B cell (primary cell): ENCODE measurements around the gene KCNJ6. TPM values are rescaled to one million over a fixed set of nuclear protein-coding genes. Genes with fewer than 3 reads are reported as not detected.

ENCODE experiments used
- ATAC-seq: fragments of 200-7000 bp; cut with Tn5 transposase; one replicate; pipeline ENCODE4 v1.10.0; 2021; ENCODE audit warnings: low read depth, mild to moderate bottlenecking, moderate number of reproducible peaks, moderate library complexity
- CTCF ChIA-PET: fragments of 350-600 bp; sonication (Branson Sonifier 250); formaldehyde crosslinking; loops from one replicate; lab custom pipeline; 2021; ENCODE audit warnings: antibody characterized with exemption, inconsistent platforms; lab: Charles Lee
- POLR2A ChIA-PET: fragments of 350-600 bp; sonication (Branson Sonifier 250); formaldehyde crosslinking; loops from one replicate; lab custom pipeline; 2021; ENCODE audit warnings: antibody characterized with exemption; lab: Charles Lee
- DNase-seq: peaks from one replicate; pipeline ENCODE4 v3.0.0; 2013
- H2AFZ ChIP-seq: 2 replicates; pipeline ENCODE4 v1.6.1; 2012; ENCODE audit warnings: mild to moderate bottlenecking, low read depth, low read length; ENCODE audit not compliant: insufficient read depth, poor library complexity, severe bottlenecking
- H3K27ac ChIP-seq, 2 donors: 1 replicate in 1 of 2; 2 replicates in 1 of 2; pipeline ENCODE4 v1.5.1; 2012 to 2013; ENCODE audit warnings: low read length in 2 of 2, mild to moderate bottlenecking in 2 of 2, moderate library complexity in 1 of 2
- H3K27me3 ChIP-seq, 4 experiments: fragments of 200-600 bp in 1 of 4; sonication (generic) in 1 of 4; replicated peaks in 1 of 4; 1 replicate in 2 of 4; 2 replicates in 2 of 4; pipeline versions ENCODE4 v1.6.1 to v1.7.0; 2013 to 2016; ENCODE audit warnings: low read length in 3 of 4, mild to moderate bottlenecking in 2 of 4, mixed read lengths in 1 of 4, moderate library complexity in 1 of 4; ENCODE audit not compliant: insufficient read depth in 4 of 4, control insufficient read depth in 3 of 4; ENCODE audit errors: control extremely low read depth in 1 of 4
- H3K36me3 ChIP-seq, 2 experiments: replicated peaks in 1 of 2; 1 replicate in 1 of 2; 2 replicates in 1 of 2; pipeline versions ENCODE4 v1.6.1 to v1.7.1; 2013; ENCODE audit warnings: low read length in 1 of 2; ENCODE audit not compliant: insufficient read depth in 2 of 2, control insufficient read depth in 1 of 2; ENCODE audit errors: control extremely low read depth in 1 of 2, extremely low read depth in 1 of 2
- H3K4me1 ChIP-seq, 2 donors: fragments of 200-600 bp in 1 of 2; sonication (generic) in 1 of 2; 1 replicate in 1 of 2; 2 replicates in 1 of 2; pipeline versions ENCODE4 v1.5.1 to v1.6.1; 2013 to 2017; ENCODE audit warnings: low read length in 2 of 2; ENCODE audit not compliant: control insufficient read depth in 2 of 2, insufficient read depth in 2 of 2
- H3K4me2 ChIP-seq: replicated peaks from 2 replicates; pipeline ENCODE3; 2012; ENCODE audit warnings: mild to moderate bottlenecking, low read depth, low read length; ENCODE audit not compliant: poor library complexity, severe bottlenecking
- H3K4me3 ChIP-seq, 5 experiments: fragments of 200-600 bp in 1 of 5; sonication (generic) in 1 of 5; 1 replicate in 3 of 5; 2 replicates in 2 of 5; pipeline versions ENCODE4 v1.5.1 to v1.7.0; 2011 to 2016; ENCODE audit warnings: low read length in 4 of 5, mild to moderate bottlenecking in 4 of 5, low read depth in 2 of 5, control low read depth in 1 of 5, moderate library complexity in 1 of 5; ENCODE audit not compliant: insufficient read depth in 1 of 5; ENCODE audit errors: control extremely low read depth in 1 of 5, extremely low read depth in 1 of 5
- H3K79me2 ChIP-seq: fragments of 200-600 bp; sonication (generic); one replicate; pipeline ENCODE4 v1.6.0; 2016; ENCODE audit warnings: low read length; ENCODE audit not compliant: control insufficient read depth, insufficient read depth
- H3K9ac ChIP-seq: fragments of 200-600 bp; sonication (generic); 2 replicates; pipeline ENCODE4 v1.6.1; 2017; ENCODE audit warnings: mild to moderate bottlenecking, low read length, moderate library complexity
- H3K9me3 ChIP-seq, 3 donors: one replicate each; pipeline versions ENCODE4 v1.6.1 to v1.7.1; 2013; ENCODE audit warnings: low read length in 2 of 3; ENCODE audit not compliant: control insufficient read depth in 2 of 3, insufficient read depth in 1 of 3; ENCODE audit errors: control extremely low read depth in 1 of 3
- H4K20me1 ChIP-seq: 2 replicates; pipeline ENCODE4 v1.6.0; 2012; ENCODE audit warnings: mild to moderate bottlenecking, low read length; ENCODE audit not compliant: insufficient read depth, control insufficient read depth, poor library complexity, severe bottlenecking
- H3K27ac Mint-ChIP-seq: one replicate; pipeline ENCODE4 v1.8.0; 2021; ENCODE audit warnings: mixed read lengths
- H3K27me3 Mint-ChIP-seq: one replicate; pipeline ENCODE4 v1.8.0; 2021; ENCODE audit warnings: mixed read lengths
- H3K4me1 Mint-ChIP-seq: one replicate; pipeline ENCODE4 v1.8.0; 2021; ENCODE audit warnings: mixed read lengths
- H3K4me3 Mint-ChIP-seq: one replicate; pipeline ENCODE4 v1.8.0; 2021; ENCODE audit warnings: mixed read lengths
- H3K9me3 Mint-ChIP-seq: one replicate; pipeline ENCODE4 v1.8.0; 2022; ENCODE audit warnings: mixed read lengths; ENCODE audit not compliant: insufficient read depth
- EZH2 ChIP-seq: IDR thresholded peaks from 2 replicates; pipeline ENCODE4 v1.6.1; 2012; ENCODE audit warnings: borderline replicate concordance, low read depth, mild to moderate bottlenecking, moderate library complexity, low read length; ENCODE audit not compliant: insufficient read depth, poor library complexity, severe bottlenecking
- WGBS: methylation state at CpG from one replicate; pipeline ENCODE4 v1.1.5; 2013; ENCODE audit warnings: missing lambda C conversion rate; ENCODE audit not compliant: insufficient coverage; 5-methylcytosine and 5-hydroxymethylcytosine counted together
- intact Hi-C: fragments of 100-400 bp; cut with micrococcal nuclease; formaldehyde crosslinking; loops from one replicate; pipeline ENCODE4 v1.10.0; 2022
- polyA plus RNA-seq: library from polyadenylated mRNA; depleted of rRNA; stranded (reverse); fragments of >200 nt; gene quantifications from 2 replicates; pipeline ENCODE4 v1.2.3, GENCODE V29; 2012
- total RNA-seq, 2 donors: library from RNA; stranded (reverse); fragments of 120-200 nt in 1 of 2; gene quantifications; 1 replicate in 1 of 2; 2 replicates in 1 of 2; pipeline versions ENCODE4 v1.2.3 to v1.2.4, GENCODE V29; 2013 to 2022
- TF ChIP-seq, protein P1 (sequence below): fragments of 200-600 bp; IDR thresholded peaks from one replicate; pipeline ENCODE4 v1.8.0; 2022; ENCODE audit warnings: antibody characterized with exemption, mild to moderate bottlenecking

KCNJ6 gene
- total and polyA plus RNA-seq, 2 donors (not counting 1 experiment from before 2014, with no cell fraction given), result not detected

DNA sequence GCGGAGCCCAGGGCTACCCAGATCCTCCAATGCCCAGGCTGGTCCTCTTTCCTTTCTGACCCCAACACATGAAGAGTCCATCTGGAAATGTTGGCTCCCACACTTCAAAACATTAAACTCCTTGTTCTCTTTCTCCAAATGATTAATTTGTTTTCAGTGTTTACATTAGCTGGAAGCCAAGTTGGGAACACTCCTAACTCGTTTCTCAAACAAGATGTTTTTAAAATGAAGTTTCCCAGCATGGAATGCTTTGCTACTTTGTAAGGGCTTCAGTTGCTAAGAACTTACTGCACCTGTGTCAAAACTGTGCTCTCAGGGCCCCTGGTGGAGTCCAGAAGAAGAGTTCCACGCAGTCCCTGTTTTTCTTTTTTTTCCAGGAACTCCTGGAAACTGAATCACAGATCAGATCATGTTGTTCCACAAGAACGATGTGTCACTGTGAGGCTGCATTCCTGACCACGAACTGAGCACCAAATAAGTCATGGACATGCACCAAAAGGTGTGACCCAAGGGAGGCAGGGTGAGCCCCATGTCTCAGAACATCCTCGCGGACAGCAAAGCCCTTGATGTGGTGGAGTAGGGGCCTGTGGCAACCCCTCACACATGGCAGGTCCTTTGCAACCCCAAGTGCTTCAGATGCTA, 257.3 kb downstream of the KCNJ6 start:
- DNase-seq (no peak), ATAC-seq (no peak)
- 56% methylated on average over 6 of the region's 7 CpGs for WGBS
- Histone ChIP-seq H3K9me3 (no peaks in the 10 kb centered on the region), H3K4me3 (no peak overlapping the region), H2AFZ (no peak overlapping the region), H3K9ac (no peak overlapping the region), H3K27ac (no peak overlapping the region), H3K4me2 (no peak overlapping the region), H3K36me3 (no peaks in the 10 kb centered on the region), H4K20me1 (no peaks in the 10 kb centered on the region), H3K27me3 (no peaks in the 10 kb centered on the region), H3K4me1 (no peaks in the 10 kb centered on the region), H3K79me2 (no peaks in the 10 kb centered on the region)
- intact Hi-C loops, result no loop called here
- H3K4me1 Mint-ChIP-seq, result no peaks in the 10 kb centered on the region
- ChIA-PET POLR2A (no interaction called here), CTCF (no interaction called here)
- peaks cover 3% of the 10 kb centered on the region for H3K9me3 Mint-ChIP-seq
- H3K27ac Mint-ChIP-seq, result no peak overlapping the region
- no peak for TF ChIP-seq EZH2
- TF ChIP-seq, protein P1, sequence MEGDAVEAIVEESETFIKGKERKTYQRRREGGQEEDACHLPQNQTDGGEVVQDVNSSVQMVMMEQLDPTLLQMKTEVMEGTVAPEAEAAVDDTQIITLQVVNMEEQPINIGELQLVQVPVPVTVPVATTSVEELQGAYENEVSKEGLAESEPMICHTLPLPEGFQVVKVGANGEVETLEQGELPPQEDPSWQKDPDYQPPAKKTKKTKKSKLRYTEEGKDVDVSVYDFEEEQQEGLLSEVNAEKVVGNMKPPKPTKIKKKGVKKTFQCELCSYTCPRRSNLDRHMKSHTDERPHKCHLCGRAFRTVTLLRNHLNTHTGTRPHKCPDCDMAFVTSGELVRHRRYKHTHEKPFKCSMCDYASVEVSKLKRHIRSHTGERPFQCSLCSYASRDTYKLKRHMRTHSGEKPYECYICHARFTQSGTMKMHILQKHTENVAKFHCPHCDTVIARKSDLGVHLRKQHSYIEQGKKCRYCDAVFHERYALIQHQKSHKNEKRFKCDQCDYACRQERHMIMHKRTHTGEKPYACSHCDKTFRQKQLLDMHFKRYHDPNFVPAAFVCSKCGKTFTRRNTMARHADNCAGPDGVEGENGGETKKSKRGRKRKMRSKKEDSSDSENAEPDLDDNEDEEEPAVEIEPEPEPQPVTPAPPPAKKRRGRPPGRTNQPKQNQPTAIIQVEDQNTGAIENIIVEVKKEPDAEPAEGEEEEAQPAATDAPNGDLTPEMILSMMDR, result no peak
- peaks cover 7% of the 10 kb centered on the region for H3K27me3 Mint-ChIP-seq
- H3K4me3 Mint-ChIP-seq, result no peak overlapping the region

DNA sequence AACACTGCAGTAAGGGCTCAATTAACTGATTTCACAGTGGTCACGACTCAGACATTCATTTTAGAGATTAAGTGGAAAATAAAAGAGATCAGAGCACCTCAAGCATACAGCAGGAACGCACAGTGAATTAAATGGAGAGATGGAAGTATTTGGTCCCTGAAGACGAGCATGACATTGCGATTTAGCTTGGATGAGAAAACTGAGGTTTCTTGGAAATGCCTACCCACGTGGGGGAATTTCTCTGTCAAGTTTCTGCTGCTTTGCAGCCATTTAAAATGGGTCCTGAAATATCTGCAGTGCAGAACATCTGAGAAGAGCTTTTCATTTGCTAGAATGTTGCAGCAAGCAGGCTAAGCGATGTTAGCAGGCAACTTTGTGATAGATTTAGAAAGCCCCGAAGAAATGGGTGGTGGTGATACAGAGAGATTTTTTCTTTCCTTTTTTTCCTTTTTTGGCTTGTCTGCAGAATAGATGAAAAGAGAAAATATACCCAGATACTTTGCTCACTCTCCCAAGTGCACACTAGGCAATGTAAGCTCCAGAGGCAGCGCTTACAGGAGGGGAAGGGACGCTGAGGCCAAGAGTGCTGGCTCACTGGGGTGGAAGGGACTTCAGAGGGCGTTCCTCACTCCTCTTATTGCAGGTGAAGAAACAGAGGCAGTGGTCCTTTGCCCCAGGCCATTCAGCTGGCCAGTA, 258.0 kb downstream of the KCNJ6 start:
- H3K27me3 Mint-ChIP-seq, result peaks cover 7% of the 10 kb centered on the region
- H3K79me2 ChIP-seq, result no peaks in the 10 kb centered on the region

More for the DNA sequence above, 258.0 kb downstream of the KCNJ6 start:
- Histone ChIP-seq H3K4me2 (no peak overlapping the region), H3K4me1 (no peaks in the 10 kb centered on the region), H3K9ac (no peak overlapping the region), H2AFZ (no peak overlapping the region), H3K27ac (no peak overlapping the region), H4K20me1 (no peaks in the 10 kb centered on the region), H3K36me3 (no peaks in the 10 kb centered on the region), H3K4me3 (no peak overlapping the region), H3K27me3 (no peaks in the 10 kb centered on the region), H3K9me3 (no peaks in the 10 kb centered on the region)
- intact Hi-C loops, result no loop called here
- ChIA-PET POLR2A (no interaction called here), CTCF (no interaction called here)
- TF ChIP-seq, protein P1, result no peak
- TF ChIP-seq EZH2, result no peak
- Mint-ChIP-seq H3K4me1 (no peaks in the 10 kb centered on the region), H3K9me3 (peaks cover 3% of the 10 kb centered on the region), H3K27ac (no peak overlapping the region), H3K4me3 (no peak overlapping the region)
- 80% methylated on average over 9 of the region's 10 CpGs for WGBS
- ATAC-seq, result no peak
- no peak for DNase-seq
